WI38 (cell line): ENCODE measurements around the gene TRIM40.
"Not testable (repeated sequence)": the region's sequence is repeated elsewhere in the genome, so short reads cannot be mapped to it uniquely, and the experiment has no call there.

Source experiments
- H3K4me3 ChIP-seq: 2 replicates; pipeline ENCODE4 v1.5.1; 2011; ENCODE audit warnings: low read depth, mild to moderate bottlenecking, control low read depth, low read length
- CTCF ChIP-seq: IDR thresholded peaks from 2 replicates; pipeline ENCODE4 v1.5.1; 2012; ENCODE audit warnings: low read depth, mild to moderate bottlenecking, control low read depth, low read length

TRIM40 gene

GRCh38 chr6:30162265-30163089 lies 26.5 kb downstream of the TRIM40 start:
- no peak overlapping the region for H3K4me3 ChIP-seq
- no peak for TF ChIP-seq CTCF

- no peak within 1 kb of the TSS for H3K4me3 ChIP-seq
- TF ChIP-seq CTCF = no peak
Measured at GRCh38 chr6:30163090-30163917, 27.4 kb downstream of the TRIM40 start, which contains the start of gene TRIM15. TSS of gene TRIM15 (plus strand) at chr6:30163546. CDS start at chr6:30163685, 139 bp downstream.

GRCh38 chr6:30163918-30164654 lies 28.1 kb downstream of the TRIM40 start:
- TF ChIP-seq CTCF = no peak
- no peak overlapping the region for H3K4me3 ChIP-seq

- no peak for TF ChIP-seq CTCF
- H3K4me3 ChIP-seq = no peak overlapping the region
Measured at GRCh38 chr6:30164714-30165113, 28.8 kb downstream of the TRIM40 start.

GRCh38 chr6:30165238-30165637 lies 29.3 kb downstream of the TRIM40 start:
- H3K4me3 ChIP-seq = not testable (repeated sequence)

GRCh38 chr6:30167101-30167500 lies 31.2 kb downstream of the TRIM40 start:
- no peak for TF ChIP-seq CTCF
- no peak overlapping the region for H3K4me3 ChIP-seq

- H3K4me3 ChIP-seq = no peak overlapping the region
- TF ChIP-seq CTCF = no peak
Measured at GRCh38 chr6:30168741-30169140, 32.8 kb downstream of the TRIM40 start.
